ENCODE data around the gene NEDD4L.

NEDD4L gene

GRCh38 chr18:58183226-58183625 is 139.2 kb downstream of the NEDD4L start:
- DNase-seq (ENCODE audit: low read depth) = no peak

- DNase-seq (ENCODE audit: low read depth) = peak; percentile 97
Observed at GRCh38 chr18:58186258-58186948, 142.4 kb downstream of the NEDD4L start.

GRCh38 chr18:58187674-58188073 is 143.6 kb downstream of the NEDD4L start:
- no peak for DNase-seq (ENCODE audit: low read depth)

- no peak for DNase-seq (ENCODE audit: low read depth)
Observed at GRCh38 chr18:58188996-58189395, 145.0 kb downstream of the NEDD4L start.

- peak; percentile 54 for DNase-seq (ENCODE audit: low read depth)
Observed at GRCh38 chr18:58190842-58191530, 147.0 kb downstream of the NEDD4L start.

GRCh38 chr18:58191626-58192025 is 147.6 kb downstream of the NEDD4L start:
- DNase-seq (ENCODE audit: low read depth) = no peak

- DNase-seq (ENCODE audit: low read depth) = no peak
Observed at GRCh38 chr18:58192519-58192918, 148.5 kb downstream of the NEDD4L start.

GRCh38 chr18:58194028-58194427 is 150.0 kb downstream of the NEDD4L start:
- peak; percentile 46 for DNase-seq (ENCODE audit: low read depth)

- DNase-seq (ENCODE audit: low read depth) = peak; percentile 32
Observed at GRCh38 chr18:58195278-58195765, 151.3 kb downstream of the NEDD4L start.

GRCh38 chr18:58196164-58196563 is 152.1 kb downstream of the NEDD4L start:
- peak; percentile 71 for DNase-seq (ENCODE audit: low read depth)

- no peak for DNase-seq (ENCODE audit: low read depth)
Observed at GRCh38 chr18:58196881-58197872, 153.2 kb downstream of the NEDD4L start.

- no peak for DNase-seq (ENCODE audit: low read depth)
Observed at GRCh38 chr18:58201268-58201667, 157.2 kb downstream of the NEDD4L start.

- peak; percentile 90 for DNase-seq (ENCODE audit: low read depth)
Observed at GRCh38 chr18:58201733-58202730, 158.0 kb downstream of the NEDD4L start.

GRCh38 chr18:58204776-58205442 is 160.9 kb downstream of the NEDD4L start:
- no peak for DNase-seq (ENCODE audit: low read depth)

GRCh38 chr18:58205443-58206160 is 161.6 kb downstream of the NEDD4L start:
- peak; percentile 86 for DNase-seq (ENCODE audit: low read depth)

GRCh38 chr18:58207520-58208152 is 163.6 kb downstream of the NEDD4L start:
- no peak for DNase-seq (ENCODE audit: low read depth)

- DNase-seq (ENCODE audit: low read depth) = peak; percentile 68
Observed at GRCh38 chr18:58208207-58208932, 164.3 kb downstream of the NEDD4L start.

- peak; percentile 76 for DNase-seq (ENCODE audit: low read depth)
Observed at GRCh38 chr18:58209326-58209725, 165.3 kb downstream of the NEDD4L start.

GRCh38 chr18:58211510-58211909 is 167.5 kb downstream of the NEDD4L start:
- no peak for DNase-seq (ENCODE audit: low read depth)

All from ELR (cell line).